Right renal cortex interstitium (tissue), 3 donors: Measurements from ENCODE around the gene ARFGEF3. TPM values are rescaled to one million over a fixed set of nuclear protein-coding genes. Genes with fewer than 3 reads are reported as not detected.
"Not testable (repeated sequence)": the region's sequence is repeated elsewhere in the genome, so short reads cannot be mapped to it uniquely, and the experiment has no call there.

ENCODE experiments used
- DNase-seq, 3 donors: peaks; one replicate each; pipeline ENCODE4 v3.0.0-alpha.2; 2013; ENCODE audit warnings: low read depth in 3 of 3, low spot score in 2 of 3
- polyA plus RNA-seq, 3 donors: library from polyadenylated mRNA; unstranded; fragments of 120-200 nt; gene quantifications; one replicate each; pipeline ENCODE4 v1.2.1, GENCODE V29; 2013; ENCODE audit not compliant: insufficient read length in 3 of 3

Gene ARFGEF3
- polyA plus RNA-seq, 3 donors: 5.7 to 6.4 (median 6.2) TPM

GRCh38 chr6:138267971-138268895, 106.5 kb downstream of the ARFGEF3 start:
- DNase-seq: no peak

GRCh38 chr6:138271451-138271850, 109.7 kb downstream of the ARFGEF3 start:
- no peak for DNase-seq

GRCh38 chr6:138272533-138273315, 111.0 kb downstream of the ARFGEF3 start:
- DNase-seq: no peak

- DNase-seq: no peak
Measured at GRCh38 chr6:138275976-138276375, 114.2 kb downstream of the ARFGEF3 start.

- no peak for DNase-seq
Measured at GRCh38 chr6:138277835-138278234, 116.1 kb downstream of the ARFGEF3 start.

GRCh38 chr6:138278326-138278725, 116.6 kb downstream of the ARFGEF3 start:
- no peak for DNase-seq

- DNase-seq: no peak
Measured at GRCh38 chr6:138285800-138286199, 124.1 kb downstream of the ARFGEF3 start.

- DNase-seq: no peak
Measured at GRCh38 chr6:138286698-138287097, 125.0 kb downstream of the ARFGEF3 start.

- no peak for DNase-seq
Measured at GRCh38 chr6:138287144-138287955, 125.6 kb downstream of the ARFGEF3 start.

GRCh38 chr6:138288428-138289085, 126.8 kb downstream of the ARFGEF3 start:
- DNase-seq: not testable (repeated sequence)

- DNase-seq: no peak
Measured at GRCh38 chr6:138289739-138290138, 128.0 kb downstream of the ARFGEF3 start.

- no peak for DNase-seq
Measured at GRCh38 chr6:138290423-138290962, 128.8 kb downstream of the ARFGEF3 start.

GRCh38 chr6:138291036-138291848, 129.5 kb downstream of the ARFGEF3 start:
- no peak for DNase-seq

GRCh38 chr6:138291849-138292181, 130.1 kb downstream of the ARFGEF3 start:
- no peak for DNase-seq

GRCh38 chr6:138292482-138292881, 130.7 kb downstream of the ARFGEF3 start:
- no peak for DNase-seq

GRCh38 chr6:138293428-138294395, 132.0 kb downstream of the ARFGEF3 start:
- no peak for DNase-seq

GRCh38 chr6:138296381-138296780, 134.6 kb downstream of the ARFGEF3 start:
- no peak for DNase-seq

- no peak for DNase-seq
Measured at GRCh38 chr6:138296786-138297185, 135.0 kb downstream of the ARFGEF3 start.
